ENCODE measurements around the gene ZNF330.

- TF ChIP-seq CTCF (IDR thresholded peaks at IDR 0.05) (no peak), POLR2A (IDR thresholded peaks at IDR 0.05) (no peak)
Observed at GRCh38 chr4:141247430-141247780, 26.7 kb downstream of the ZNF330 start.
